Measurements from ENCODE around the gene AFM.

AFM gene, protein sequence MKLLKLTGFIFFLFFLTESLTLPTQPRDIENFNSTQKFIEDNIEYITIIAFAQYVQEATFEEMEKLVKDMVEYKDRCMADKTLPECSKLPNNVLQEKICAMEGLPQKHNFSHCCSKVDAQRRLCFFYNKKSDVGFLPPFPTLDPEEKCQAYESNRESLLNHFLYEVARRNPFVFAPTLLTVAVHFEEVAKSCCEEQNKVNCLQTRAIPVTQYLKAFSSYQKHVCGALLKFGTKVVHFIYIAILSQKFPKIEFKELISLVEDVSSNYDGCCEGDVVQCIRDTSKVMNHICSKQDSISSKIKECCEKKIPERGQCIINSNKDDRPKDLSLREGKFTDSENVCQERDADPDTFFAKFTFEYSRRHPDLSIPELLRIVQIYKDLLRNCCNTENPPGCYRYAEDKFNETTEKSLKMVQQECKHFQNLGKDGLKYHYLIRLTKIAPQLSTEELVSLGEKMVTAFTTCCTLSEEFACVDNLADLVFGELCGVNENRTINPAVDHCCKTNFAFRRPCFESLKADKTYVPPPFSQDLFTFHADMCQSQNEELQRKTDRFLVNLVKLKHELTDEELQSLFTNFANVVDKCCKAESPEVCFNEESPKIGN

DNA sequence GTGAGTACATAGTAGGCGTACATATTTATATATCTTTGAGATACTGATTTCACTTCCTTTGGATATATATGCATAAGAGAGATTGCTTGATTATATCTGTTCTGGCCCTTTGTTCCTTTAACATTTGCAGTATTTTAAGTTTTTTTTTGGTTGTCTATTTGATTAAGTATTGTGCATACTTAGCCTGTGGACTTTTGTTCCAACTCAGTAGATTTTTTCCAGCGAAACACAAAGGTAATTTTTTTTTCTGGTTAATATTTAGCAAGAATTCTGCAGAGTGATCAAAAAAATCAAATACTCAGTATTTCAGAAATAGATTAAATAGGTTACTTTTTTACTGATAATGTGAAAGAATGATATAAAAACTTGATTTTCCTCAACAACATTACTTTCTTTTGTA, at the start of gene AFM:
Gene AFM (plus strand): TSS at position 388 of the 400 bp plus-strand sequence. CDS start 31 bp downstream, outside the sequence.
- no peak for DNase-seq

DNA sequence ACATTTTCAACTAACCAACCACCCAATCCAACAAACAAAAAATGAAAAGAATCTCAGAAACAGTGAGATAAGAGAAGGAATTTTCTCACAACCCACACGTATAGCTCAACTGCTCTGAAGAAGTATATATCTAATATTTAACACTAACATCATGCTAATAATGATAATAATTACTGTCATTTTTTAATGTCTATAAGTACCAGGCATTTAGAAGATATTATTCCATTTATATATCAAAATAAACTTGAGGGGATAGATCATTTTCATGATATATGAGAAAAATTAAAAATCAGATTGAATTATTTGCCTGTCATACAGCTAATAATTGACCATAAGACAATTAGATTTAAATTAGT, 49.8 kb upstream of the AFM start:
- DNase-seq: no peak

DNA sequence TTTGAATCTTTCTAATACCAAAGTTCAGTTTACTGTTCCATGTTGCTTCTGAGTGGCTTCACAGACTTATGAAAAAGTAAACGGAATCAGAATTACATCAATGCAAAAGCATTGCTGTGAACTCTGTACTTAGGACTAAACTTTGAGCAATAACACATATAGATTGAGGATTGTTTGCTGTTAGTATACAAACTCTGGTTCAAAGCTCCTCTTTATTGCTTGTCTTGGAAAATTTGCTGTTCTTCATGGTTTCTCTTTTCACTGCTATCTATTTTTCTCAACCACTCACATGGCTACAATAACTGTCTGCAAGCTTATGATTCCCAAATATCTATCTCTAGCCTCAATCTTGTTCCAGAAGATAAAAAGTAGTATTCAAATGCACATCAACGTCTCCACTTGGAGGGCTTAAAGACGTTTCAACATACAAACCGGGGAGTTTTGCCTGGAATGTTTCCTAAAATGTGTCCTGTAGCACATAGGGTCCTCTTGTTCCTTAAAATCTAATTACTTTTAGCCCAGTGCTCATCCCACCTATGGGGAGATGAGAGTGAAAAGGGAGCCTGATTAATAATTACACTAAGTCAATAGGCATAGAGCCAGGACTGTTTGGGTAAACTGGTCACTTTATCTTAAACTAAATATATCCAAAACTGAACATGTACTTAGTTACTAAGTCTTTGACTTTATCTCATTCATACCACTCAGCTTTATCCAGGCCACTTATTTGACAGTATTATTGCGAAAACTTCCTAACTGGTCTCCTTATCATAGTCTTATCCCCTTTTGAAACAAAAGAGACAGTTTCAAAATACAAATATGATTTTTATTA, 49.2 kb upstream of the AFM start:
- DNase-seq: no peak

DNA sequence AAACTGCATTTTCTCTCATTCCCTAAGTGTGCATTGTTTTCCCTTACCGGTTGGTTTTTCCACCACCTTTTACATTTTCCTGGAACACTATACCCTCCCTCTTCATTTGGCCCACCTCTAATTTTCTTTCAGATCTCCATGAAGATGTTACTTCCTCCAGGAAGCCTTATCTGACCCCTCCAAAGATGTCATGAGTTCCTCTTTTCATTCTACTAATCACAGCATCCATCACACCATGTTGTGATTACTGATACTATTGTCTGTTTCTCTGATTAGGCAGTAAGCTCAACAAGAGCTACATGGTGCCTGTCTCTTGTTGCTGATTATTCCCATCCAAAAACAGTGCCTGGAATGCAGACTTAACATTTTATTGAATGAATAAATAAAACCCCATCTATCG, 48.4 kb upstream of the AFM start:
- DNase-seq: no peak

DNA sequence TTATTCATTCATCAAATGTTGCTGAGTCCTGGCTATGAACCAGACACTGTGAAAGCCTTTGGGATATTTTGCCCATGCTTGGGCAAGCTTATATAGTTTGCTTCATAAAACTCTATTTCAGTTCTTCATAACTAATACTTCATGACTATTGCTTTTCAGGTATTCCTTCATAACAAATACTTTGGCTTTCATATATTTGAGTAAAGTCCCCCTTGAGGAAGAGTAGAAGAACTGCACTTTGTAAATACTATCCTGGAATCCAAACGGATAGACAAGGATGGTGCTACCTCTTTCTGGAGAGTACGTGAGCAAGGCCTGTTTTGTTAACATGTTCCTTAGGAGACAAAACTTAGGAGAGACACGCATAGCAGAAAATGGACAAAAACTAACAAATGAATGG, 47.2 kb upstream of the AFM start:
- DNase-seq: no peak

DNA sequence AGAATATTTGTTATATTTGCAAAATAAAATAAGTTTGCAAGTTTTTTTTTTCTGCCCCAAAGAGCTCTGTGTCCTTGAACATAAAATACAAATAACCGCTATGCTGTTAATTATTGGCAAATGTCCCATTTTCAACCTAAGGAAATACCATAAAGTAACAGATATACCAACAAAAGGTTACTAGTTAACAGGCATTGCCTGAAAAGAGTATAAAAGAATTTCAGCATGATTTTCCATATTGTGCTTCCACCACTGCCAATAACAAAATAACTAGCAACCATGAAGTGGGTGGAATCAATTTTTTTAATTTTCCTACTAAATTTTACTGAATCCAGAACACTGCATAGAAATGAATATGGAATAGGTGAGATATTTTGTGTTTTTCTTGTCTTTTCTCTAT, 45.6 kb upstream of the AFM start, which contains the start of gene AFP:
Gene AFP (plus strand): TSS at position 238 of the 400 bp plus-strand sequence. CDS start 42 bp downstream, at position 280.
- DNase-seq: no peak

DNA sequence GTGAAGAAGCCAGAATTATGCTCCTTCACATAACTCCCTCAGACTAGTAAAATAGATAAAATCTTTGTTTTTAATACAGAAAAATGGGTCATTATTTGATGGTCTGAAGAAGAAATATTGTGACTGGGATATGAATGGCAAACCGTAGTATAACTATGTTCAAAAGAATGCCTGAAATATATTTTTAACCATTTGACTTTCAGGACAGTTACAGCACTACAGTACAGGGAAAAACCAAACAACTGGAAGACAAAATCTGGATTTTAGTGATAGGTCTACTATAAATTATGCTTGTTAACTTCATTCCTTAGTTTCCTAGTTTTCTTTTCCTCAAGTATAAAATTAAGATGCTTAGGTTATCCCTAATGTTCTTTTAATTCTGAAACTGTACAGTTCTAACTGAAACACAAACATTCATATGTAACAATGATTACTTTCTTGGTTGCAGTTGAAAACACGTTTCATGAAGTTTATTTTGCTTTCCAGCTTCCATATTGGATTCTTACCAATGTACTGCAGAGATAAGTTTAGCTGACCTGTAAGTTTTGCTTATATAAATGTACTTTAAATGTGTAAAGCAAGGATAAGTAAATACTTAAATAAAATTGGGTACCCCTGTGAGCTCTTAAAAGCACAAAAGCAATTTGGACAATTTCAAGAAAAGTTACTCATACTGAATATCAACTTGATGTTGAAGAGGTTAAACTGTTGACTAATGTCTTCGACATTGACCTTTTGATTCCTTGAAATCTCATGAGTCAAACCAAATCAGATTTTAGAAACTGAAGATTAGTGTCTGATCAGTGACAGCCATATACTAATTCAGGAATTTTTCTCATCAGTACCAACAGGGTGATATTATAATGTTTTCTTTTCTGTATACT, 44.6 kb upstream of the AFM start:
- no peak for DNase-seq

DNA sequence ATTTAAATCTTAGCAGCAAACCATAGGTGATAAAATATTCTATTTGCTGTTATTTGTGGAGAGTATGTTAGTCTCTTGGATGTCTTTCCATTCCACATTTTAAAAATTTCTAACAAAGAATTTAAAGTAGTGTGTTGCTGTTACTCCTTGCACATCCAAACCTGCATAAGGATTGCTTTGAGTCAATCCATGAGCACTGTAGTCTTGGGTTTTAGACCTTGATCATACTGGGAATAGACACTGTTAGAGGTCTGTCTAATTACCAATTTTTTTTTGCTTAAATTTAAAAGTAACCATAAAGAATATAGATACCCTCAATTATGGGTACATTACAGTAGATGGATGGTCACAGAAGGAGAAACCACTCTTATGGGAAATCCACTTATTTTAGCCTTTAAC, 44.0 kb upstream of the AFM start:
- DNase-seq: no peak

DNA sequence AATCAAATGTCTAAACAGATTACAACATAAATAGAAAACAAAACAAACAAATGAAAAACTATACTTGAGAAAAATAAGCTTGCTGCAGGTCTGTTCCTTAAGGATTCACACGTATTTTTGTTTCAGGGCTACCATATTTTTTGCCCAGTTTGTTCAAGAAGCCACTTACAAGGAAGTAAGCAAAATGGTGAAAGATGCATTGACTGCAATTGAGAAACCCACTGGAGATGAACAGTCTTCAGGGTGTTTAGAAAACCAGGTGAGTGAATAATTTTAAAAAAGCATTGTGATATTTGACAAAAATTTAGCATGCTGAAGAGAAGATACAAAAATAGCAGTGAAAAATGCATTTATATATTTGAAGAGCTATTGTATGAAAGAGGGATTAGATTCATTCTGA, 43.5 kb upstream of the AFM start:
- no peak for DNase-seq

DNA sequence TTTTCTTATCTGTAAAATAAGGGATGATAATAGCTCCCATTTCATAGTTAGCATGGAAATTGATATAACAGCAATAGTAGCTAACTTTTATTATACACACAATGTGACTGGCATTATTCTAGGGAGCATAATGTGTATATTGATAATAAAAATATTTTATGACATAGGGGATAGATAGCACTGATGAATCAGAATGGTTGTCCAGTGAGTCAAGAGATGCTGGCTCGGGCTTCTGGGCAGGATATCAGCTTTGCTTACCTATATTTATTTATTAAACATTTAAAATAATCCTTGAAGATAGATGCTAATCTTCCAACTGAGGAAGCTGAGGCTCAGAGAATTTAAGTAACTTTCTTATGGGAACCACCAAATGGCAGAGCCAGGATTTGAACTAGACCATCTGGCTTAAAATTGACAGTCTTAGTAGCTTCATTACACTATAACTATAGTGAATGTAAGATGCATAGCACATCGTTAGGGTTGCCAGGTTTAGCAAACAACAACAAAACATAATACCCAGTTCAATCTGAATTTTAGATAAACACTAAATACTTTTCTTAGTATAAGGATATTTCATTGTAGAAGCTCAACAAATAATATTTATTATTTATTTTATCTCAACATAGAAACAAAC, 42.8 kb upstream of the AFM start:
- DNase-seq: no peak

DNA sequence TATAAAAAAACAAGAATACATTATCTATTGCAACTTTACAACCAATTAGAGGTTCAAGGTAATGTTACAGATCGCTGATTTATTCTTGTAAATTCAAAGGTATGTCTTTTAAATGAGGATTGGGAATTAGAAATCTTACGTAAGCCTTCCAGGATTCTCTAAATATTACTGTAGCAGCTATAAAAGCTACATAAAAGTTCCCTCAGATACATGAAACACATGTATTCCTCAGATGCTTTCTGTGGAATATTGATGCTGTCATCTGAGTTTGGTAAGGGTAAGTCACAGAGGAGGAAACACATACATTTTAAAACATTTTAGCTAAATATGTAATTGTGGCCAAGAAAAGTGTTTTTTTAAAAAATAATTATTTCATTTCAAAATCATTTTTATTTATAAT, 42.1 kb upstream of the AFM start:
- DNase-seq: no peak

DNA sequence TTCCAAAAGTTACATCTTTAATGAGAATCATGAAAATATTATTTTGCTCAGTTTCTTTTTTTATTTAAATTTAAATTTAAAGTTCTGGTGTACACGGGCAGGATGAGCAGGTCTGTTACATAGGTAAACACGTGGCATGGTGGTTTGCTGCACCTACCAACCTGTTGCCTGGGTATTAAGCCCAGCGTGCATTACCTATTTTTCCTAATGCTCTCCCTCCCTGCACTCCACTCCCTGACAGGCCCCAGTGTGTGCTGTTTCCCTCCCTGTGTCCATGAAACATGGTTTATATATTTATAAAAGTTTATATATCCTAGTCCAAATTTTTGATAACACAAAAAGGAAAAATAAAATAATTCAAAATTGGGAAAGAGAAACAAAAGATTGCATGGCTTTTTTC, 41.6 kb upstream of the AFM start:
- DNase-seq: no peak

DNA sequence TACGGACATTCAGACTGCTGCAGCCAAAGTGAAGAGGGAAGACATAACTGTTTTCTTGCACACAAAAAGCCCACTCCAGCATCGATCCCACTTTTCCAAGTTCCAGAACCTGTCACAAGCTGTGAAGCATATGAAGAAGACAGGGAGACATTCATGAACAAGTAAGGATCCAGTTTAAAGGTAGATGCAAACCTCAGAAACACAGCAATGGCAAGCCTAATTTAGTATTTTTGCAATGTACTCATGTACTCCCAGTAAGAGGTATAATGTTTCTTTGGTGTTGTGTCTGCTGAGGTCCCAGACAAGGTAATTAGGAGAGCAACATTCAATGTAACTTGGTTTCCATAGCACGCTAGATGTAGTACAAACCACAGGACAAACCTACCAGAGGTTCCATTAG, 40.9 kb upstream of the AFM start:
- no peak for DNase-seq

DNA sequence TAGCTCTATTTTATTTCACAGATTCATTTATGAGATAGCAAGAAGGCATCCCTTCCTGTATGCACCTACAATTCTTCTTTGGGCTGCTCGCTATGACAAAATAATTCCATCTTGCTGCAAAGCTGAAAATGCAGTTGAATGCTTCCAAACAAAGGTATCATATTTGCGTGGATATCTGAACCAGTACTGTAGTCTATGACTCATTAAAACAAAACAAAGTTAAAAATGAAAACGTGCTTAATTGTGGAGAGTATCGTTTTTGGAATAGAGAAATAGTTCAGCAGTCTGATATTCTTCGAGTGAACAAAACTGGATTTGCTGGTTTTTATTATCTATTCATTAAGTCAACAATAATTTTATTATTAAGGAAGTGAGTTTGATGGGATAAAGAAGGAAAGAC, 39.3 kb upstream of the AFM start:
- no peak for DNase-seq

DNA sequence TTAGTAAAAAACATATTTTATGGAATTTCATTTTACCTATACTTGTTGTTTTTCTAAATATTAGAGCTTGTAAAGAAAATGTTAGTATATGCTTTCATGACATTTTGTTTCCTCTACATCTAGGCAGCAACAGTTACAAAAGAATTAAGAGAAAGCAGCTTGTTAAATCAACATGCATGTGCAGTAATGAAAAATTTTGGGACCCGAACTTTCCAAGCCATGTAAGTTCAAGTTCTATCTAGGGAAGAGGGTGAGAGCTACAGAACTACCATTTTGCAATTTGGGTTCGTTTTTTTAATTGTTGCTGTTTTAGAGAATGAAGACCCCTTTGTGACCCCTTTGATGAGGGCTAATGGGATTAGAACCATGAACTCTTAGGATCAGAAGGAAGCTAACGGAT, 38.3 kb upstream of the AFM start:
- no peak for DNase-seq

DNA sequence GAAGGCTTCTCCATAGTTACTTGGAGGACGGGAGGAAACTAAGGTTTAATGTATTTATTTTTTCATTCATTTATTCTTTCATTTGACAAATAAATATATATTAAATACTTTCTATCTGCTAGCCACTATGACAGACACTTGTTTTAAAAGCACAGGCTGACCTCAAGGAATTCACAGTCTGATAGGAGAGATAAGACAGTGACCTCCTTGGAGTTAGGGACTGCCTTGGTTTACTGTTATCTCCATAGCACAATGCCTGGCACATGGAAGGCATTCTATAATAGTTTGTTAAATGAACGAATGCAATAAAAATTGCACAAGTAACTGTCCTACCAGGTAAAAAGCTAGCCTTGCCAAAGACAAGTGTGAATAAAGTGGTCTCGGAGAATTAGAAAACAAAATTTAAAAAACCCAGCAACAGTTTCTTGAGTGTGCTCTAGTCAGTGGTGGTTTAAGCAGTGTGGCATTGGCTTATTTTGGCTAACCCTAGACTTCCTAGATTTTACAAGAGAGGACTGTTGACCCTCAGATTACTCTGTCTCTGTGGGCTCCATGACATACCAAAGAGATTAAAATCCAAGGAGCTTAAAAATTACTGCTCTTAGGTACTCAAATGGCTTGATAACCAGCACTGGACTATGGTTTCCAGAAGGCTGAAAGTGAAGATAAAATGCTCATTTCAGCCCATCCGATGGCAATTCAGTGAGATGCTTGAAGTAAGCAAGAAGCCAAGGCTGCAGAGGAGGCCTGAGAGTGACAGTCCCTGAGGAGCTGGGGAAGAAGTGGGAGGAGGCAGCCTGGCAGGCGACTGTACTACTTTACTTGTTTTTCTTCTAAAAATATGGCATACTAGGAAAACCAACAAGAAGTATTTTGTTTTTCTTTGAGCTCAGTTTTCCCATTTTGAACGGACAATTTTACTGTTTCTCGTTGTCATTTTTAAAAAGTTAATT, 35.9 kb upstream of the AFM start:
- no peak for DNase-seq

DNA sequence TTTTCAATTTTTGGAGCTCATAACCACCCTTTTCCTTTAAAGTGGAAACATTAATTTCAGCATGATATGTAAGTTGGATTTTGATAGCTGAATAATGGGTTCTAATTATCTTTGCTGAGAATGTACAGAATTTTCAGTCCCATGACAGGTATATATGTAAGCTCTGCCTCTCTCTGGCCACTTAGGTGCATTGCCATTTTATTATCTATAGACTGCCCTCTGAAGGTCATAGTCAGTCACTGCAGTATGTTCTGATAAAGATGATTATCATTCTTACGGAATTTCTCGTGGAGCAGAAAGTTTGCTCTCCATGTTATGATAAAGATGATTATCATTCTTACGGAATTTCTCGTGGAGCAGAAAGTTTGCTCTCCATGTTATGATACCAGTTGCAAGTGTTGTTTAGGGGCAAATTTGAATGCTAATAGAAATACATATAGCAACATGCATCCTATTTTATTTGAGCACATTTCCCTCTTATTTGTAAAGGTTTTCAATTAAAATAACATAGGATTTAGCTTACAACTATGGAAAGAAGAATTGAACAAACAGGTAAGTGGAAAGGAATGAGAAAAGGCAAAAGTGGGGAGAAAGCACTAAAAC, 35.1 kb upstream of the AFM start:
- no peak for DNase-seq

DNA sequence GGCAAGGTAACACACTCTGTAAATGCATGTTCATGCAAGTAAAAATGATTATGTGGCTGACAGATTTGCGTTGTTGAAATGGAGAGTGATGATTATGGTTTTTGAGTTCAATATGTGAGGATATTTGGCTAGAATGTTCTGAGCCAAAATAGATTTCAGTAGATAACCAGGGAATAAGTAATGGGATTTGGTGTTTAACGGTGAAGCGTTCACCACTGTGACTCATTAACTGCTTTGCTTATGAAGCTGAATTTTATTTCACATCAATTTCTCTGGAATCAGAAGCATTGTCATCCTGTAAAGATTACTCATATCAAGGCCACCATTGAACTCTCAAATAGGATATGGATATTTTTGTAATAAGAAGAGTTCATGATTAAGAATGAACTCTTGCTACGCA, 33.9 kb upstream of the AFM start:
- DNase-seq: no peak

DNA sequence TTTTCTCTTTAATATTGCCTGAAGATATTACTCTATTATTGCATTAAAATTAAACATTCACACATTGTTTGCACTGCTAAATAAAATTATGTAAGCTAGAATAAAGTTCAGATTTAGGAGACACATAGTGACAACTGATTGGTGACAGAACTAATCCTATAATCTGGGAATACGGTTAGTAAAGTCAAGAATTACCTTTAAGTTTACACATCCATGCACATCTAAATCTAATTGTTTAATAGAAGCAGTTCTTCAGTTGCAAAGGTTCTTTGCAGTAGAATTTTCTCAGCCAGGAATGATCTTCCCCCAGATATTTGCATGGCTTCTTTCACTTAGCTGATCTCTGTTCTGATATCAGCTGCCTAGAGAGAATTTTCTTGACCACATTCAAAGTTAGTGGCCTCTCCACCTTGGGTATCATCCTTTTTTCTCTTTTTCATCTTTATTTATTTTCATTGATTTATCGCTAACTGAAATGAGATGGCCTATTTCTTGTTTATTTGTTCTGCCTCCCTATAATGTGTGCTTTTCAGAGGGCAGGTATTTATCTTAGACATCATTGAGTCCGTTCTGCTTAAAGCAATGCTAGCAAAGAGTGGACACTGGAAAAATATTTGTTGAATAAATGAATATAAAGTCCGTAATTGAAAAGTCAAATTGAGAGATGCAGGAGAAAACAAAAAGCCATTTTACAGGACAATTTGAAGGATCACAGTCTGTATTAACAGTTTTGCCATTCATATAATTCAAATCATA, 32.9 kb upstream of the AFM start:
- DNase-seq: no peak
